HUES64 (cell line): ENCODE measurements around the gene HLA-DQA1.

Experiments used
- H3K27ac ChIP-seq: 2 replicates; pipeline ENCODE4 v1.7.0; 2013; ENCODE audit warnings: low read depth, low read length, inconsistent platforms
- H3K27me3 ChIP-seq: 2 replicates; pipeline ENCODE4 v1.6.1; 2013; ENCODE audit warnings: mild to moderate bottlenecking, low read length; ENCODE audit not compliant: insufficient read depth
- H3K36me3 ChIP-seq: 2 replicates; pipeline ENCODE4 v1.6.1; 2013; ENCODE audit warnings: mild to moderate bottlenecking, low read length; ENCODE audit not compliant: insufficient read depth
- H3K4me1 ChIP-seq: 2 replicates; pipeline ENCODE4 v1.6.1; 2013; ENCODE audit warnings: mild to moderate bottlenecking, low read length, moderate library complexity; ENCODE audit not compliant: insufficient read depth
- H3K4me3 ChIP-seq: 2 replicates; pipeline ENCODE4 v1.5.1; 2013; ENCODE audit warnings: mild to moderate bottlenecking, low read length, moderate library complexity
- H3K9ac ChIP-seq: 2 replicates; pipeline ENCODE4 v1.6.1; 2013; ENCODE audit warnings: mild to moderate bottlenecking, low read depth, low read length
- H3K9me3 ChIP-seq: 2 replicates; pipeline ENCODE4 v1.6.1; 2013; ENCODE audit warnings: low read depth, low read length; ENCODE audit not compliant: insufficient read depth
- WGBS: fragments of 150-250, 120-280 bp; methylation state at CpG from one replicate; pipeline ENCODE4 v1.1.7; 2013; ENCODE audit warnings: missing lambda C conversion rate; 5-methylcytosine and 5-hydroxymethylcytosine counted together

Gene HLA-DQA1

GRCh38 chr6:32684246-32684645, 47.0 kb downstream of the HLA-DQA1 start:
- Histone ChIP-seq H3K9ac (no peak overlapping the region), H3K27ac (no peak overlapping the region), H3K9me3 (no peaks in the 10 kb centered on the region), H3K36me3 (no peaks in the 10 kb centered on the region), H3K27me3 (no peaks in the 10 kb centered on the region), H3K4me3 (no peak overlapping the region), H3K4me1 (no peaks in the 10 kb centered on the region)
- WGBS = 64% methylated on average over 3 of the region's 3 CpGs

- Histone ChIP-seq H3K4me1 (no peaks in the 10 kb centered on the region), H3K27me3 (no peaks in the 10 kb centered on the region), H3K36me3 (no peaks in the 10 kb centered on the region), H3K4me3 (no peak overlapping the region), H3K9ac (no peak overlapping the region), H3K27ac (no peak overlapping the region), H3K9me3 (no peaks in the 10 kb centered on the region)
- 75% methylated on average over 1 of the region's 1 CpG for WGBS
These were observed 48.4 kb downstream of the HLA-DQA1 start for GRCh38 chr6:32685603-32686002.

GRCh38 chr6:32689531-32690501, 52.6 kb downstream of the HLA-DQA1 start:
- H3K4me1 ChIP-seq = no peaks in the 10 kb centered on the region
- H3K9ac ChIP-seq = no peak overlapping the region
- H3K36me3 ChIP-seq = no peaks in the 10 kb centered on the region
- no peak overlapping the region for H3K4me3 ChIP-seq
- no peaks in the 10 kb centered on the region for H3K27me3 ChIP-seq
- 82% methylated on average over 4 of the region's 5 CpGs for WGBS
- no peak overlapping the region for H3K27ac ChIP-seq
- H3K9me3 ChIP-seq = peaks cover 3% of the 10 kb centered on the region; the same call in 1 of the 2 replicates

GRCh38 chr6:32692019-32692418, 54.8 kb downstream of the HLA-DQA1 start:
- Histone ChIP-seq H3K9me3 (peaks cover 3% of the 10 kb centered on the region; the same call in 1 of the 2 replicates), H3K27ac (no peak overlapping the region), H3K9ac (no peak overlapping the region), H3K27me3 (no peaks in the 10 kb centered on the region), H3K4me1 (no peaks in the 10 kb centered on the region), H3K36me3 (no peaks in the 10 kb centered on the region), H3K4me3 (no peak overlapping the region)
- 13% methylated on average over 1 of the region's 1 CpG for WGBS
